ENCODE data around the gene RAB28.

RAB28 gene

DNA sequence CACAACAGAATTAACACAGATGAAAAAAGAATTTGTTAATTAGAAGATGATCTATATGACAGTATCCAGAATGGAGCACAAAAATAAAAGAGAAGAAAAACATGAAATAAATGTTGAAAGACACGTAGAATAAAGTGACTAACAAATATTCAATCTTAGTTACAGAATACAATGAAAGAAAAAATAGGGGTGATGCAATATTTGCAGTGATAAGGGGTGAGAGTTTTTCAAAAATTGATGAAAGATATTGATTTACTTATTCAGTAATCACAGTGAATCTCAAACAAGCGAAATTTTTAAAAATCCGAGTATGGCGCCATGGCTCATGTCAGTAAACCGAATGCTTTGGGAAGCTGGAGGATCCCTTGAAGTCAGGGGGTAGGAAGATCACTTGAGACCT, 20.2 kb upstream of the RAB28 start:
- no peak for DNase-seq

DNA sequence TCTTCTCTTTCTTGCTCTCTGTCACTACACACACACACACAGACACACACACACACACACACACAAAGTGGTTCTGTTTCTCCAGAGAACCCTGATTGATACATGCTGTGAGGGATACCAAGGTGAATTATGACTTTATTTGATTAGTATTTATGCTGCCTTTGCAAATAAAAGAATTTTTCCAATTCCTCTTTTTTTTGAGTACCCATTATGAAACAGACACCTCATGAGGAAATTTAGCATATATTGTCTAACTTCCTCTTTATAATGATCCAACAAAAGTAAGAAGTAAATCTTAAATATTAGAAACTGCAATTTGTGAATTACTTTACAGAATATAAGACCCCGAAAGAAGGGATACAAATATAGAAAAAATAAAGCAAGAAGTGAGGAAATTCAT, 14.3 kb upstream of the RAB28 start:
- DNase-seq = no peak

DNA sequence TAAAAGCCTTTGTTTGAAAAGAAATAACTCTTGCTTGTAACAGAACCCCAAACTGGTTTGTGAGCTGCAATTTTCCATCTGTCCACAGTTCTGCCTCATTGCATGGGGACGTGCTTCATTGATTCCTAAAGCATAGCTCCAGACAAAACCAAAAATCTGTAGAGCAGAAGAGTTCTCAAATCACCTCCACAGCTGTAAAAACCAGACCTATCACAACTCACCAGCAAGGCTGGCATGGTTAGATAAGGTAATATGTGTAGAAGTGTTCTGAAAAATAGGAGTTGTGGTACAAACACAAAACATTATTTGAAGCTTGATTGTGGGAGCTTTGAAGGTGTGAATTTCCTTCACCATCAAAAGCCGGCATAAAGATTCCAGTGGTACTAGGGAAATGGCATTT, 12.5 kb upstream of the RAB28 start:
- no peak for DNase-seq

DNA sequence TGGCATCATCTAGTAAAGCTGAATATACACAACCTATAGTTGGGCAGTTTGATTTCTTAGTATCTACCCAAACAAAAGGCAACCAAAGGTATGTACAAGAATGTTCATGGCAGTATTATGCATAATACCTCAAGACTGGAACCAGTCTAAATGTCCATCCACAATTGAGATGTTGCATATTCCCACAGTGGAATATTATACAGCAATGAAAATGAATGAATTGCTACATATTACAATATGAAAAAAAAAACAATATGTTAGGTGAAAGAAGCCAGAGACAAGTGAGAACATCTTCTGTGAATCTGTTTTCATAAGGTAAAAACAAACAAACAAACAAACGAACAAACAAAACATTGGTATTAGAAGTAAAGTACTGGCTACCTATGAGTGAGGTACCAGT, 11.6 kb upstream of the RAB28 start:
- DNase-seq = no peak

DNA sequence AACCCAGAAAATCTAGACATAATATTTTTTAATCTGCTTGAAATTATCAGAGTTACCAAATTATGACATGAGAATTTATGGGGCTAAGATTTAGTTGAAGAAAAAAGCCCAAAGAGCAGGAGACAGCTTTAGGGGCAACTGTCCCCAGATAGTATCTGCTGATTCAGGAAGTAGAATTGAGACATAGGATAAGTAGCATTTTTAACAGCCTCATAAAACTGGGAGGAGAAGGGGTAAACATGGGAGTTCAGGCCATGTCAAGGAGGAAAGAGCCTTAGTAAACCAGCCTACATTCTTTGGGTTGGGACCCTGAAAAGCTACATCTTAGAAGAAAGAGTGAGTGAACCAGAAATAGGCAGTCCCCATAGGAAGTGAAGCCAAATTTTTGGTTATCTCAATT, 9.7 kb upstream of the RAB28 start:
- DNase-seq = no peak

DNA sequence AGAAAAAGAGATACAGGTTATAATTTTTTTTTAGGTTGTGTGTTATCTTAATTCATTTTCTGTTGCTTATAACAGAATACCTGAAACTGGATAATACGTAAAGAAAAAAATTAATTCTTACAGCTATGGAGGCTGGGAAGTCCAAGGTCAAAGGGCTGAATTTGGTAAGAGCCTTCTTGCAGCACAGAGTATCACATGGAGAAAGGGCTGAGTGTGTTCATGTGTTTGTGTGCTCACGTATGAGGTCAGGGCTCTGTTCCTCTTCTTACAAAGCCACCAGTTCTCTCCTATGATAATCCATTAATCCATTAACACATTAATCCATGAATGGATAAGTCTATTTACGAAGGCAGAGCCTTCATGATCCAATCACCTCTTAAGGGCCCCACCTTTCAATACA, 8.6 kb upstream of the RAB28 start:
- no peak for DNase-seq

DNA sequence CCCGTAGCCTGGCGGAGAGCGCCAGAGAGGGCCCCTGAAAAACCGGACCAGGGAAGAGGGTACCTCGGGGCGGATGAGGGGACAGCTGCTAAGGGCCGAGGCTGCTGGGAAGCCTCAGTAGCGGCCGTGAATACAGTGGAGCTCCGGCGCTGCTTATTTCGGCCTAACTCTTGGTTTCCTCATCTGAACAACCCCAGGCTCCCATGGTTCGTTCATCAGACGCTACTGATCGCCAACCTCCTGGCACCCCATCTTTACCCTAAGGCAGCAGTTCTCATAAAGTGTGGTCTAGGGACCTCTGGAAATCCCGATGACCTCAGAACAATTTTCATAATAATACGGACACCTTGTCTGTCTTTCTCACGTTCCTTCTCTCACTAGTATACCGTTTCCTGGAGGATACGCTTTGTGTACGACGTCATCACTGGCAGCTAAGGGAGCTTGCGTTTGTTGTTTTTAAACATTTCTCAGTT, 645 bp upstream of the RAB28 start:
- DNase-seq = no peak

DNA sequence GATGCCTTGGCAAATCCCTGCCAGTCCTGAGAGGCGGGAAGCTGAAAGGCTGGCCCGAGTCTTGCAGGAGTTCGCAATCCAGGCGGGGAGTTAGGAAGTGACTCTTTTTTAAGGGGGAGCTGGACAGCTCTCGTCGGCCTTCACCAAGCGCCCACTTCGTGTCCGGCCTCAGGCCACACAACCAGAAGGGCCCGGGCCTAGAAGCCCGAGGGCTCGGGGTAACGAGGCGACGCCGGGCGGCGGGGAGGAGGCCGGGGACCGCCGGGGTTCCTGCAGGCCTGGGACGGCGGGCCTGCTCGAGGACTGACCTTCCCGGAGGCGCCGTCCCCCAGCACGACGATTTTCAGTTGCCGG, 395 bp downstream of the RAB28 start:
- DNase-seq = no peak

DNA sequence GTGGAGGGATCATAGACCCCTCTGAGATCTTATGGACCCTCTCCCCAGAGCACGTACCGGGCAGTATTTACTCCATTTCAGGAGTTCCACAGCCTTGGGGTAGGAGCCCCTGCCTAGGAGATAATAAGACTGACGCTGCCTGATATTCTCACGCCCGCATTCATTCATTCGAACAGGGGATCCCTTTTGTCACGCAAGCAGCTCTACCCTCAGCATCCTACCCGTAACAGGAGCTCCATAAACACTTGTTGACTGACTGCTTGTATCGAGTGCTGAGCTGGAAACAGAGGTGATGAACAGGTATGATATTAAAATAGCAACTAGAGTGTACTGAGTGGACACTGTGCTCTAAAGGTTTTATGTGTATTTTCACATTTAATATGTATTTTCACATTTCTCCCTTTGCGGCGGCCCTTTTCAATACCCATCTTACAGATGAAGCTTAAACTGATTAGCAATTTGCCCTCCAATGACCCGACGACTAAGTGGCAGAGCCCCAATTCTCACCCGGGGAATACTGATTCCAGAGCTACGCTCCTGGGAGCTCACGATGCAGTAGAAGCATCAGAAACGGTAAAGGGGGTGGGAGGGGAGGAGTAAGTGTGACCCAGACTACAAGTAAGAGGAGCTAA, 888 bp downstream of the RAB28 start:
- no peak for DNase-seq

DNA sequence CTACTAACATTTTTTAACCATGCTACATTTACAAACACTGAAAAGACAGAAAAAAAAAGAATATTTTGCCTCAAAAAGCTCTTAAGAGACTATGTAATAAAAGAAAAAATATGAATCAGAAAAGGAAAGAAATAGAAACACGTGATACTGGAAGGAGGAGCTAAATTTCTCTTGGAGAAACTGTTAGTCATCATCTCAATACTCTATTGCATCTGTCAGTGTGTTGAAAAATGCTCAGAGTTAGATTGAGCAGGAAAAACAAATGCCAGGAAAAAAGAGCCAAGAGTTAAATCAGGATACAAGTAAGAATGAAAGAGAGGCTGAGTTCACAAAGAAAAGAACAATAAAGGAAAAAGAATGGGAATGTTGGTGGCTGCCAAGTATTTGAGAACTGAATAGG, 2.6 kb downstream of the RAB28 start:
- no peak for DNase-seq

DNA sequence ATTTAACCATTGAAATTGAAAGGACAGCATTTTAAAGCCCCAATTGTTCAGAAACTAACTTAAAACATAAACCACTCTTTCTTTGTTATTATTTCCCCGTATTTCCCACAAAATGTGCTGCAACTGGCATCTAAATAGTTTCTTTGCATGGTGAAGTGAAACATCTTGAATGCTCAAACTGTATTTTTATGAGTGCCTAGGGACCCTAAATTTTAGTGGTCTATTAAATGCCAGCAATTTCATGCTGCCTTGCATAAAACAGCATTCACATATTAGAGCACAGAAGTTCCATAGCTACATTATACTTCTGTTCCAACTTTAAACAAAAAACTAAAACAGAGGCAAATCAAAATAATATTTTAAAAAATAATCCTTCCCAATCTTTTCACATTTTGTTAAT, 5.4 kb downstream of the RAB28 start:
- no peak for DNase-seq

DNA sequence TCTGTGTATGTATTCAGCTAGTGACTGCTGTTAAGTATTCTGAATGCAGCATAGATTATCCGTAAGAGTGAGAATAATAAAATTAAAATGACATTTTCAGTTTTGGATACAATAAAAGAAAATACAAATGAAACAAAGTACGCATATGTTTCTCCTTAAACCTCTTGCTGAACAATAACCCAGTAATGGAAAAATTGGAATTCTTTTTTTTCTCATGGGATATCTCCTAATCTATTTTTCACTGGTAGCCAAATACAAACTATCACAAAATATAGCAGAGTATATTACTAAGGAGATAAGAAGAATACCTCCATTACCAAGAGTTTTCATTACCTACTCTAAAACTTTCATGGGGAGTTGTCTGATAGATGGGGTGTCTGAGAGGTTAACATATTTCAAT, 6.0 kb downstream of the RAB28 start:
- no peak for DNase-seq

DNA sequence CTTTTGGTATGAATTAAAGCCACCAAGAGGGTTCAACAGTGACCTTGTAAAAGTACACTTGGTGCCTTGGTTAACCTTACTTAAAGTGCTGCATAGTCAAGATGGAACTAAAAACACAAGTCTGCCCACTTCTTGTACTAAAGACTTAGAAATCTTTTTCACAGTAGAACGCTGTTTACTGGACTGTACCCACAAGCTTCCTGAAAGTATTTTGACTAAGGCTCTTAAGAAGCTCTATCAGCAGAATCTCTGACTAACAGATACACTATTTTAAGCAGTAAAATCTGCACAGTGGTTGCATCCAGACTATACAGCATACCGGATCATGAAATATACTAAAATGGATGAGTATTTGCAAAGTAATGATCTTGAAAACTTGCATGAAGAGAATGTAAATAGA, 7.2 kb downstream of the RAB28 start:
- no peak for DNase-seq

DNA sequence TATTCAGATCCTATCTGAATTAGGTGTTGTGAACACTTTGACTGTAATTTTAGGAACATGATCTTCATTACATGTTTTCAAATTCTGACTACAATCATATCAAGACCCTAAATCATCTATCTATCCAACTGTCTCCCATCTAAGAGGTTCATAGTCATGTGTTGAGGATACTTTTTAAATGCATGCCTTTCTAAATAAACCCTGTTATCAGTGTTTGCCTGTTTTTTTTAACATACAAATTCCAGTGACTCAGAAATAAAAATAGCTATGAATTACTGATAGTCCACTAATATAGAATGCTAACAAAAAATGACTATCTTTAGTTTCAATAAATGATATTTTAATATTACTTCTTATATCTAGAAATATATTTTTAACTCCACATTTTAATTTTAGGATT, 8.0 kb downstream of the RAB28 start:
- no peak for DNase-seq

DNA sequence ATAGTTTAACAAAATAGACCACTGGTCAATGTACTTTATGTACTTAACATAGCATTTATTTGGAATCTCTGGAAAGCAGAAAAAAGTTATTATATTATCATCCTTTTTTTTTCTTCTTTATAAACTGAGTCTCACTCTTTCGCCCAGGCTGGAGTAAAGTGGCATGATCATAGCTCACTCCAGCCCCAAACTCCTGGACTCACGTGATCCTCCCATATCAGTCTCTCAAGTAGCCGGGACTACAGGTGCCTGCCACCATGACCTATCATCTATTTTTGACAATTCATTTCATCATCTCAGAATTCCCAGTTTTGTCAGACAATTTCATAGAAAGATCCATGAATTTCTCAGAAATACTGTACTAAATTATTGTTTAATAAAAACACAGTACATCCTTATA, 12.7 kb downstream of the RAB28 start:
- no peak for DNase-seq

DNA sequence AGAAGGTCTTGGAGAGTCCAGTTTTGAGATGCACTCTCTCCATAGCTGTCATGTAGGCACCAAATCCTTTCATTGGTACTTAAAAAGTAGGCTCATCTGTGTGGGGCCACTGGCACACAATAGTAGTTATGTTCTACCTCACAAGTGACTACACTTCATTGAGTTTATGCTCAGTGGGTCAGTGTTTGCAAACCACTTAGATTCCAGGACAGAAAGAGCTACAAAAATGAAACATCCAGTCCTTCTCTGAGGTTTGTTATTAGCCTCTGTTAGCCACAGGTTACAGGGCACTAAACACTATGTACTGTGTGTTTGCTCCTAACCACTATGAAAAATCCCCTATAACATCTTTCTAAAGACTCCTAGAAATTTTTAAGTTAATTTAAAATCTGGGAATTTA, 13.8 kb downstream of the RAB28 start:
- no peak for DNase-seq

DNA sequence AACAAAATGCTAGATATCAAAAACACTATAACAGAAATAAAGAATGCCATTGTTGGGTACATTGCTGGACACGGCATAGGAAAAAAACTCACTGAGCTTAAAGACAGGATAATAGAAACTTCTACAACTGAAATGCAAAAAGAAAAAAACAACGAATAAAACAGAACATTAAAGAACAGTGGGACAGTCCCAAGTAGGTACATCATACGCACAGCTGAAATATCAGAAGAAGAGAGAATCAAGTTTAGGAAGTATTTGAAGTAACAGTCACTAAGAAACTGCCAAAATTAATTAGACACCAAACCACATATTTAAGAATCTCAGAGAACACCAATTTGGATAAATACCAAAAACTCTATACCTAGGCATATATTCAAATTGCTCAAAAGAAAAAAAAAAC, 19.2 kb downstream of the RAB28 start:
- DNase-seq = no peak

DNA sequence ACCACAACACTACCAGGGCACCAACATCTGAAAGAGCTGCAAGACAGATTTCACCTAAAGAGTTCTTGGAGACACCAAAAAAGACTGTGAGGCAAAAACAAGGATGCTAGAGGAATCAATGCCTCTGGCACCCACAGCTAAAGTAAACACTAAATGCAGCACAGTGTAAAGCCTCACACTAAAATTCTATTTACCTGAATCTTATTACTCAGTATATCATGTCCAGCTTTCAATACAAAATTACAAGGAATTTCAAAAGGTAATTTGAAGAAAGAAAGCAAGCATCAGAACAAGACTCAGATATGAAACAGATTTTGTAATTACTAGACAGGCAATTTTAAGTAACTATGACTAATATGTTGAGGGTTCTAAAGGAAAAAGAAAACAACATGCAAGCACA, 19.6 kb downstream of the RAB28 start:
- DNase-seq = no peak

DNA sequence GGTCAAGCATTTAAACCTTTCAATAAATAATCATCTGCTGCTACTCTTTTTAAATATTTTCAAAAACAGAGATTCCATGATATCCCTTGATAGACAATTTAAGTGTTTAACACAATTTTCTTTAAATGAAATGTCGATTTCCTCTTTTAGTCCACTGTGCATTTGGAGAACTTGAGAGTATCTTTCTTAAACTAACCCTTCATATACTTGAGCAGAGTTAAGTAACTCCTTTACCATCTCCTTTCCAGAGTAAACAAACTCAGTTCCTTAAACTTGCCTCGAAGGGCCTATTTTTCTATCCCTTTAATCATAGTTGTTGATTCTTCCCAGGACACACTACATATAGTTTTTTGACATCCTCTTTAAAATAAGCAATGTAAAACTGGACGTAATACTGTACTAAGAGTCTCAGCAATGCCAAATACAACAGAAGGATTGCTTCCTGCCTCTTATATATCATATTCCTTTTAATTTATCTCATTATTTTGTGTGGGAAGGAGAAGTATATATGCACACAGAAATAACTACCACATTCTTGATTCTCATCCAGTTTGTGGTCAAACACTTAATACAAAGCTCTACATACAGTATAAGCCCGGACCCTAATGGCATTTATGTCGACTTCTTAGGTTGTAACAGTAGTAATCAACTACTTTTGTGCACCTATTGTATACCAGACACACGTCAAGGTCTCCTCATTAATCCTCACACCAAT, 22.8 kb downstream of the RAB28 start:
- DNase-seq = no peak

DNA sequence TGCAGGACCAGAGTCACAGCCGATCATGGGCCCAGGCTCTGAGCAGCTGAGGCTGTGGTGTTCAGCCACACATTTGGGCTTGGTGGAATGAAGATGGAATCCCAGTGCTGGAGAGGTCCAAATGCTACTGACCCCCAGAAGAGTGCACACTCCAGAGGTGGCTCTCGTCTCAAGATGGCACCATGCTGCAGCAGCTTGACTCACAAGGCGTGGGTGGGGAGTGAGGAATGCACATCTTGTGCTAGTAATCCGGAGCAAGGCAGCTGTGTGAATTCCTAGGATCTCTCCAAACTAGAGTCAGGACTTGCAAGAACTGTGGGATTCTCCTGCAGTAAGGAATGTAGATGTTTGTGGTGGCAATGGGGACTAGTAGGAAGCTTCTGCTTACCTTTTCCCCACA, 28.7 kb downstream of the RAB28 start:
- no peak for DNase-seq

DNA sequence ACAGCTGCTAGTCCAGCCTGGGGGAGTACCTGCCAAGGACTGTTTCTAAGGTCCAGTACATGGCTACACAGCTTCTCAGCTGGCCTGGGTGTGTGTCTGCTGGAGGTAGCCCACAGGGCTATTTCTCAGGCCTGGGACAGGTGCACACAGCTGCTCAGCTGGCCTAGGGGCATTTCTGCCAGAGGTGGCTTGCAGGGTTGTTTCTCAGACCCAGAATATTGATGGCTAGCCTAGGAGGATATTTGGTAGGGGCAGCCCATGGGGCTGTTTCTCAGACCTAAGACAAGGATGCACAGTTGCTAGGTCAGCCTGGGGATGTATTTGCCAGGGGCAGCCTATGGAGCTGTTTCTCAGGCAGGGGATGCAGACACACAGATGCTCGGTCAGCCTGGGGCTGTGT, 29.4 kb downstream of the RAB28 start:
- DNase-seq = no peak

DNA sequence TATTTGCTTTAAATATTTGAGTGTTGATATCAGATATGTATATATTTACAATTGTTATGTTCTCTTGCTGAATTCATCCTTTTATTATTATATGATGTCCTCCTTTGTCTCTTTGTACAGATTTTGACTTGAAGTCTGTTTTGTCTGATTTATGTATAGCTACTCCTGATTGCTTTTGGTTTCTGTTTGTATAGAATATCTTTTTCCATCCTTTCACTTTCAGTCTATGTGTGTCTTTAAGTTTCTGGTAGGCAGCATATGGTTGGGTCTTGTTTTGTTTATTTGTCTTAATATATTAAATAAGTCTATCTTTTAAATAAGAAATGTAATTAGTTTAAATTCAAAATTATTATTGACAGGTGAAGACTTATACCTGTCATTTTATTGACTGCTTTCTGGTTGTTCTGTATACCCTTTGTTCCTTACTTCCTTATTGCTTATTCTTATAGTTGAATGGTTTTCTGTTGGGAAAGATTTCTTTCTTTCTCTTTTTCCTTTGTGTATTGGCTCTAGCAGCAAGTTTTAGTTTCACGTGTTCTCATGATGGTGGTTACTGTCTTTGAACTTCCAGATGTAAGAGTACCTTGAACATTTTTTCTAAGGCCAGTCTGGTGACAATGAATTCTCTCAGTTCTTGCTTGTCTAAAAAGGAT, 31.1 kb downstream of the RAB28 start:
- no peak for DNase-seq

DNA sequence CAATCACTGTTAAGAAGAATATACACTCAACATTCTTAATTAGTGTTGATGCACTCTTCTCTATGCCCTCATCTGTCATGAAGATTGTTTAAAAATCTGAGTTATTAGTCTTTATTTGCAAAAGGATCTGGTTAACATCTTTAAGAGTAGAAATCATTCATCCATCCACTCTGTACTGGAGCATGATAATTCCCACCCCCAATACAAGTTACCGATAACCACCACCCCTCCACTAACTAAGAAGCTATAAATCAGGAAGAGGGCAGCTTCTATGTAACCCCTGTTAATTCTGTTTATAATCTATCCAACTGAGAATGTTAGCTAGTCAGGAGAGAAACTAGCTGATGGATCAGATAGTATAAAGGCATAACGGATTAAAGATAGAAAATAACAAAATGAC, 34.5 kb downstream of the RAB28 start:
- DNase-seq = no peak
